ENCODE measurements around the gene LHPP.

DNA sequence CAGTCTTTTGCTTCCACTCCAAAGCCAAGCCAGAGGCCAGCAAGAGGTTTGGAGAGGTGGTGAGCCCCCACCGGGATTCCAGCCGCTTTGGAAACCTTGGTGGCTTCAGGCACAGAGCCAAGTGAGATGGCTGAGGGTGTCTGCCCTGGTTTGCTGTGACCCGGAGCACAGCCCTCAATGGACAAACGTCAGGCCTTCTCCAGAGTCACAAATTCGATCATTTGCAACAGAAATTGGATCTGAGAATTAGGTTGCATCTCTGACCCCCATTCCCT lies 10.9 kb upstream of the LHPP start:
- TF ChIP-seq POLR2A (IDR thresholded peaks at IDR 0.05; ENCODE audit: low read depth, low read length) (no peak), POLR2AphosphoS5 (IDR thresholded peaks at IDR 0.05; ENCODE audit: low read depth, low read length) (no peak)

Measured in GM12892 (cell line).